GM19372 (cell line): Measurements from ENCODE around the gene DAND5.

Experiments
- ATAC-seq: cut with Tn5 transposase; IDR thresholded peaks from one replicate; pipeline ENCODE4 v1.9.1; 2021; ENCODE audit warnings: mild to moderate bottlenecking, low read depth, moderate library complexity; ENCODE audit not compliant: unreplicated experiment

Gene DAND5

GRCh38 chr19:13007292-13008045 is 38.1 kb downstream of the DAND5 start:
- no peak for ATAC-seq

DNA sequence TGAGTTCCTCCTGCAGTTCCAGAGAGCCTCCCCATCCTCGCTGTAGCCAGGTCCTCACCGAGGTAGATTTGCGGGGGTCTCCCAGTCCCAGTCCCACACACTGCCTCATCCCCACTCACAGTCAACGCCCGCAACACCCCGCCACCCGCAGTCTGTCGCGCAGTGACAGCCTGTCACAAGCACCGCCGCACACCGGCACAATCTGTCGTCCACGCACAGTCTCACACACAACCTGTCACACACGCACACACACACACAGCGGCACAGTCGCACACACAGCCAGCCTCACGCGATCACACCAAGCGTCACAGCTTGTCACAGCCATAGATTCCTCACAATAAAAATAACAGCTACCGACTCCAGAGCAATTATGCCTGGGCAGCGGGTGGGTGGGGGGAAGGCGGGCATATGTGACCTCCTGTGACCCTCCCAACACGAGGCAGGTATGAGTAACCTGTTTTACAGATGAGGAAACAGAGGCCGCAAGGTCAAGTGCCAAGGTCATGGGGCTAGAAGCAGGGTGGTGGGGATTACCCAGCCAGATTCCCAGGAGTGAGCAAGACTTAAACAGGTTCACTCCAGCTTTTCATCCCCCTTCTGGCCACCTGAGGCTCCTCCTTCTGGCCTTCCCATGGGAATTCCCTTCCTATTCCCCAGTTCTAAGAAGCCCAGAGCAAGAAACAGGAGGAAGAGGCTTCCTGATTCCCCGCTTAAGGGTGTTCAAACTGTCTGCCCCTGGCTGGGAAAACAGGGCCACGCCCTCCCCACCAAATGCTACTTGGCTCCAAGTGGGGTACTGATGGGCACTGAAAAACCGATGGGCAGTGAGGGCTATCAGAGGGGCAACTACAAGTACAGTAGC is 39.8 kb downstream of the DAND5 start:
- no peak for ATAC-seq

GRCh38 chr19:13010038-13010991 is 40.9 kb downstream of the DAND5 start:
- no peak for ATAC-seq

DNA sequence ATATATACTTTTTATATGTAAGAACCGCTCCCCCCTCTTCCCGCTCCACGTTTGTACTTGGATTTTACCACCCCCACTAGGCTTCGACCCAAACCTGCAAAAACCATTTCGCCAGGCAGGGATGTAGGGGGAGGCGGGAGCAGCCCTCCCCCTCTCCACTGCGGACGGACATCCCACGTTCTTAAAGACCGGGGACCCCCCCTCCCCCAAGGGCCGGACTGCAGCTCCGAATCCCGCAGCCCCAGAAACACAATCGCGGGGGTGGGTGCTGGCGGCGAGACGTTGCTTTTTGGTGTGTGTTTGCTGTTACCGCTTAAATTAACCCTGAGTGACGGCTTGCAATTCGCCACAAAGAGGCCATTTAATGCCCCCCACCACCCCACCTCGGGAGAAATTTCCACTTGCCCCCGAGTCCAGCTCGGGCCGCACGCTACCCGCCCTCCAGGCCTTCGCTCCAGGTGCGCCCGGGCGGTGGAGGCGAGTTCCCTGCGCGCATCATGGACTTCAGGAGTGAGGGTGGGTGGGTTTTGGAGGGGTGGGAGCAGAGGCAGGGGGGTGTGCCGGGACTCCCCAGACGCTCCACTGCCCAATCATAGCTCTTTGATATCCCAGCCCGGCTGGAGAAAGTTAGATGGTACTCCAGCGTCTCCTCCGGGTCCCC is 41.7 kb downstream of the DAND5 start:
- no peak for ATAC-seq

DNA sequence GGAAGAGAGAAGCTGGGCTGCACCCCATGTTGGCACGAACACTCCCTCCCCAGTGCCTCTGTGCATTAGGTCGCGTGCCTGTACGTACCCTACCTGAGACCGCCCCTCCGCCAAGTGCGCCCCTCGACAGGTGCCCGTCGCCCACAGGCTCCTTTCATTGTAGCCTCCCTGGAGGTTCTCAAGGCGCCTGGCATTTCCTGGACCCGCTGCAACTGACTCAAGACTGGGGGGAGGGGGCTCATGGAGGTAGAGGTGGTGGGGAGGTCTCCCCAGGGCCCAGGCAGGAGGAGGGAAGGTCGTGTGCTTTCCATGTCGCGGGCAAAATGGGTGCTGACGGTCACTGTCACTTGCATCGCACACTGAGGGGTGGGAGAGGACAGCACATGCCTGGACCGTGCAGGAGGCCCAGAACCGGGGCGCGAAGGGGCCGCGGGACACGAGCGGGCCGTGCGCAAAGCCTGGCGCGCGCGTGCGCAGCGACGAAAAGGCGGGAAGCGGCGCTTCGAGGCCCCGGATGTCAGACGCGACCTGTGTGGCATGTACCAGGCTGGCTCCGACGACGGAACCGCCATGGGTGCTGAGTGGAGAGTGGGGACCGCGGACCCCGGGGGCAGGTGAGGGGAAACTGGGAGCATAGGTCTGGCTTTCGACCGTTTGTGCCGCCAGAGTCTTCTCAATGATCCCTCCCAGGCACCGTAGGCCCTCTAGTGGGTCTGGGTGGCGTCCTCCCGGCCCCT is 42.4 kb downstream of the DAND5 start:
- no peak for ATAC-seq

GRCh38 chr19:13012390-13012689 is 43.0 kb downstream of the DAND5 start:
- ATAC-seq, result no peak

- ATAC-seq, result no peak
Observed at GRCh38 chr19:13012690-13013608, 43.6 kb downstream of the DAND5 start.

DNA sequence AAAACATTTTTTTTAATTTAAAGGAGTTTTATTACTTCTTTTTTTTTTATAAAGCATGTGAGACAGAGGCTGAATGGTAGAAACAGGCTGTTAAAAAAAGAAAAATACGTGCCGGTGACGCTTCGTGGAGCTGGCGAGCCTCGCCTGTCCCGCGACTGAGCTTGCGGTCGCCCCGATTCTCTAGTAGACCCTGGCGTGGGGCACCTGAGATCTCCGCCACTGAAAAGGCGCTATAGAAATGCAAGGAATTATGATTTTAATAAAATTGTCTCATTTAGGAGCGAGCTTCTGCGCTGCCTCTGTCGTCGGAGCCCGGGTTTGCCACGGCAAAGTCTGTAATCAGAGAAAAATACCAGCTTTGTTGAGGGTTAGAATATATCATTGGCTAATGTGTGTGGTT is 44.3 kb downstream of the DAND5 start:
- no peak for ATAC-seq

GRCh38 chr19:13014101-13014920 is 44.9 kb downstream of the DAND5 start:
- ATAC-seq, result no peak

- no peak for ATAC-seq
Observed at GRCh38 chr19:13014921-13015280, 45.5 kb downstream of the DAND5 start.

- ATAC-seq, result no peak
Observed at GRCh38 chr19:13015361-13016223, 46.2 kb downstream of the DAND5 start.

DNA sequence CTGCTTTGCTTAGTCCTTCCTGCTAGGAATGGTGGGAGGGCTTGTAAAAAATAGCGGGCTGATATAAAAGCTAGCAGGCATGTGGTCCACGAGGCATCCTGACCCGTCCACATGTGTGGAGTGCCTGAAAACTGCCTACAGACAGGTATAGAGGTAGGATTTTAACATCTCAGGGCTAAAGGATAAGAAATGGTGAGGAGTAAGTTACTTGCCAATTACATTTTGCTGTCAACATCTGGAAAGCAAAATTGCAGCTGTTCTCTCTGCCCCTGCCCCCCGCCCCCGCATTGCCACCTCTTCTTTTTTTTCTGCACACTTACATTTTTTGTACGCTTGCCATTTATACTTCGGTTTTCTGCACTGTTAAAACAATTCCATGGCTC is 46.9 kb downstream of the DAND5 start:
- no peak for ATAC-seq

DNA sequence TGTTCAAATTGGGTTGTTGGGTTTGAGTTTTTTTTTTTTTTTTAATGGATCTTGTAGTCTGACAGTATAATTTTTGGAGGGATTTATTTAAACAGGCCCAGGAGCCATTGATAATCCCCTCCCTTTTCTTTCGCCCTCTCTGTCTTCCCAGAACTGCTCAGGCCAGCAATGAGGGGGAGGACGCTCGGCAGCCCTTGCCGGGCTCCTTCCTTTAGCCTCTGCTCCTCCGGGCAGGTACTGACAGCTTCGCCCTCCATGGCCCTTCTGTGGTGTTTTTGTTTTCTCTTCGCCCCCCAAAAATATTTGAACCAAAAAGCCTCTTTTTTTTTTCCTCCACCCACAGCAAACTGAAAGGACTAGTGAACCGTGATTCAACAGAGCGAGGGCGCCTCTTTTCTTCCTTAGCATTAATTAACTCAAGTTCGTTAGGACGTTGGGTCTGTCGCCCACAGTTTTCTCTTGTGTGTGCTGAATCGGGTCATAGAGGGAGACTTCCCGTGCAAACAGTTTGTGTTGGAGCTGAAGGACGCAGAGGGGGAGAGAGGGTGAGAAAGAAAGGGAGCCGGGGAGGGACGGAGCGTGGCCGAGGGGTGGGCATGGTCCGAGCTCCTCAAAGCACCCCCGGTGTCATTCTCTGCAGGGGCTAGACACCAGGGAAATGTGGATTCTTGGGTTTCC is 47.4 kb downstream of the DAND5 start:
- no peak for ATAC-seq

DNA sequence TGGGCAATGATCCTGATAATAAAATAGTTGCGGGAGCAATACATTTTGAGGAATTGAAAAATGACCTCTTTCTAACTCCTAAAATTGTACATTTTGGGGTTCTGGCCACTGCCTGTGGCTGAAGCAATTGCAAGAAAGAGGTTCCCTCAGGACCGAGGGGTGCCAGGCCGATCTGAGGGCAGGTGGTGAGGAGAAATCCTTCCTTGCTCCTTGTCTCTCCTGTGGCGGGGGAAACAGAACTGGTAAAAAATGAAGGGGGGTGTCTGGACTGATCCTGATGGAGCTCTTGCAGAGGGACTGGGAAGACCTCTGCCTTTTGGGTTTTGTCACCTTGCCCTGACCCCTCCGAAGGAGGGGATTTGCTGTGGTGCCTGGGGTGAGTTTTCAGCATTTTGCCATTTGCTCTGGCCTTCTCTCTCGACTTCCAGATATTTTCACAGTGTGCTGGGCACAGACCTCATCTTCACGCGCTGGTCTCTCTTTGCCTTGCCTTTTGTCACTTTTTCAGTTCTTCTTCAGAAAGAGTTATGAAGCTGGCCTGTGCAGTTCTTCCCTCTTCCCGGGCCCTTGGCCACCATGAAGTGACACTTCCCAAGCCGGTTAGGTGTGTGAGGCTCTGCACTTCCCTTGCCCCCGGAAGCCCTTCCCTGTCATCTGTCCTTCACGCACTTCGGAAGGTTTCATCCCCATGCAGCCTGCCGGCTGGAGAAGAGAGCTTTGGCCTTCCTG is 48.1 kb downstream of the DAND5 start:
- no peak for ATAC-seq

DNA sequence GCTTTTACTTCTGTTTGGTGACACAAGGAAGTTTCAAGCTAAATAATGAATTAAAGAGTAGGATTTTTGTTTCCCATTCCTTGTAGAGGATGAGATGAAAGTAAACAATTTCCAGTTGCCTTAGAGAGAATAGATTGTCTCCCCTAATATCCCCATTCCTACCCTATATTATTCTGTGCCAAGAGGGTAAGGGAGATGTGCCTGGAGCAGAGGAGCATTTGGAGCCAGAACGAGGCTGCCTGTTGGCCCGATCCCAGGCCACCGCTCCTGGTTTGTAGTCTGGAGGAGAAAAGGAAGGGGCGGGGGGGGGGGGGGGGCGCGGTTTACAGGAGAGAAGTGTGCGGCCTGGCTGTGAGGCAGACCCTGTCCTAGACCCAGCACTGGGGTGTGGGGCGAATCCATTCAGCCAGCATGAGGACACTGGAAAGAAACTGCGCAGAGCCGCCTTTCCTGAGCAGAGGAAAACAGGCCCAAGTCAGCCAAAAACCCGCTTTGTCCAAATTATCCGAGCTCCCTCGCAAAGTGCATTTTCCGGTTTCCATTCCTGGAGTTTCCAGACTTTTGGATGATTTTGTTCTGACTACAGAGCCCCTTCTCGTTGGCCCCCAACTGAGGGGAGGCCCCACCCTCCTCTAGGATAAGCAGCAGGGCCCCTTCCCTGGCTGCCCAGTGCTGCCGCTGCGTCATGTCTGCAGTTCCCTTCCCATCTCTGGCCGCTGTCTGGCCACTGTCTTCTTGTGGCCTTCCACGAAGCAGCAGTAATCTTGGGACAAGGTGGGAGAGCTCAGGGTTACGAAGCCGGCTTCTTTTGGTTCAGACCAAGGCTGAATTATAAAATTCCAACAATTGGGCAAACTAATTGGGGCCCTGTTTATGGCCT is 48.9 kb downstream of the DAND5 start:
- no peak for ATAC-seq
